IMR-90 (cell line): ENCODE measurements around the gene TRNT1. TPM values are rescaled to one million over a fixed set of nuclear protein-coding genes. Genes with fewer than 3 reads are reported as not detected.

Experiments
- ATAC-seq: fragments of 200-7000 bp; cut with Tn5 transposase; 2 replicates; pipeline ENCODE4 v1.9.1; 2020; ENCODE audit warnings: low read depth, mild to moderate bottlenecking, moderate library complexity
- BruUV-seq: library from RNA; stranded (reverse); fragments of 400-500 nt; replicated peaks from 2 replicates; lab custom pipeline; 2021; lab: Mats Ljungman, UMichigan
- CTCF ChIA-PET: fragments of 300-600 bp; formaldehyde crosslinking; extraction: SDS; loops from one replicate; lab custom pipeline; 2021; ENCODE audit warnings: antibody characterized with exemption; lab: Yijun Ruan, JAX
- POLR2A ChIA-PET: fragments of 300-600 bp; sonication (Branson Sonifier 250); formaldehyde crosslinking; loops from one replicate; lab custom pipeline; 2022; ENCODE audit warnings: antibody characterized with exemption; ENCODE audit not compliant: unreplicated experiment; lab: Charles Lee
- DNase-seq: peaks from one replicate; pipeline ENCODE4 v3.0.0; 2013
- H2AFZ ChIP-seq: replicated peaks from 2 replicates; pipeline ENCODE3; 2013; ENCODE audit warnings: low read length, mild to moderate bottlenecking; ENCODE audit not compliant: poor library complexity
- H2AK5ac ChIP-seq: 2 replicates; pipeline ENCODE4 v1.6.1; 2013; ENCODE audit warnings: low read depth, low read length, inconsistent platforms
- H2AK9ac ChIP-seq: replicated peaks from 2 replicates; pipeline ENCODE3; 2013; ENCODE audit warnings: mild to moderate bottlenecking, low read depth, low read length, moderate library complexity; ENCODE audit not compliant: poor library complexity
- H2BK120ac ChIP-seq: 2 replicates; pipeline ENCODE4 v1.6.1; 2013; ENCODE audit warnings: low read depth, low read length, inconsistent platforms
- H2BK15ac ChIP-seq: 3 replicates; pipeline ENCODE4 v1.6.1; 2013; ENCODE audit warnings: low read depth, low read length, inconsistent platforms
- H2BK20ac ChIP-seq: 2 replicates; pipeline ENCODE4 v1.6.1; 2013; ENCODE audit warnings: low read depth, mild to moderate bottlenecking, inconsistent platforms, low read length, moderate library complexity
- H2BK5ac ChIP-seq: 2 replicates; pipeline ENCODE4 v1.6.1; 2013; ENCODE audit warnings: mild to moderate bottlenecking, low read depth, low read length, inconsistent platforms; ENCODE audit not compliant: poor library complexity, severe bottlenecking
- H3K14ac ChIP-seq: replicated peaks from 2 replicates; pipeline ENCODE4 v1.6.1; 2013; ENCODE audit warnings: low read depth, low read length, inconsistent platforms
- H3K18ac ChIP-seq: 2 replicates; pipeline ENCODE4 v1.6.1; 2013; ENCODE audit warnings: low read depth, low read length, control low read depth
- H3K23ac ChIP-seq: 2 replicates; pipeline ENCODE4 v1.6.1; 2013; ENCODE audit warnings: low read depth, low read length, inconsistent platforms
- H3K27ac ChIP-seq: 2 replicates; pipeline ENCODE4 v1.5.1; 2013; ENCODE audit warnings: mild to moderate bottlenecking, control low read depth, low read length; ENCODE audit not compliant: insufficient read depth
- H3K27me3 ChIP-seq: 2 replicates; pipeline ENCODE4 v1.6.1; 2013; ENCODE audit warnings: low read length; ENCODE audit not compliant: control insufficient read depth, insufficient read depth
- H3K36me3 ChIP-seq: 2 replicates; pipeline ENCODE4 v1.6.1; 2013; ENCODE audit warnings: low read length, mixed read lengths; ENCODE audit not compliant: control insufficient read depth, insufficient read depth
- H3K4ac ChIP-seq: 2 replicates; pipeline ENCODE4 v1.6.1; 2013; ENCODE audit warnings: low read depth, low read length, inconsistent platforms
- H3K4me1 ChIP-seq: 2 replicates; pipeline ENCODE4 v1.6.1; 2013; ENCODE audit warnings: low read length, mixed read lengths; ENCODE audit not compliant: control insufficient read depth, insufficient read depth
- H3K4me2 ChIP-seq: 2 replicates; pipeline ENCODE4 v1.6.1; 2013; ENCODE audit warnings: low read depth, mild to moderate bottlenecking, control low read depth, low read length, moderate library complexity
- H3K4me3 ChIP-seq: 2 replicates; pipeline ENCODE4 v1.5.1; 2013; ENCODE audit warnings: low read depth, mild to moderate bottlenecking, control low read depth, low read length, moderate library complexity; ENCODE audit not compliant: insufficient read depth
- H3K56ac ChIP-seq: 2 replicates; pipeline ENCODE4 v1.6.1; 2013; ENCODE audit warnings: low read length, inconsistent platforms; ENCODE audit not compliant: insufficient read depth; ENCODE audit errors: extremely low read depth
- H3K79me1 ChIP-seq, 2 experiments: 2 replicates each; pipeline ENCODE4 v1.6.1; 2013; ENCODE audit warnings: low read length in 2 of 2, inconsistent platforms in 1 of 2, low read depth in 1 of 2
- H3K9ac ChIP-seq: 2 replicates; pipeline ENCODE4 v1.6.1; 2013; ENCODE audit warnings: low read depth, low read length, control low read depth
- H3K9me1 ChIP-seq: 2 replicates; pipeline ENCODE4 v1.6.1; 2013; ENCODE audit warnings: low read length, inconsistent platforms; ENCODE audit not compliant: insufficient read depth
- H3K9me3 ChIP-seq: 2 replicates; pipeline ENCODE4 v1.6.1; 2013; ENCODE audit warnings: low read length; ENCODE audit not compliant: control insufficient read depth, insufficient read depth
- H4K20me1 ChIP-seq: 2 replicates; pipeline ENCODE4 v1.6.1; 2013; ENCODE audit warnings: low read length, inconsistent platforms; ENCODE audit not compliant: insufficient read depth
- H4K5ac ChIP-seq: 2 replicates; pipeline ENCODE4 v1.6.1; 2013; ENCODE audit warnings: mild to moderate bottlenecking, low read depth, low read length, control low read depth
- H4K8ac ChIP-seq, 2 experiments: 2 replicates each; pipeline ENCODE4 v1.6.1; 2013; ENCODE audit warnings: low read depth in 2 of 2, low read length in 2 of 2, control low read depth in 1 of 2, inconsistent platforms in 1 of 2
- H4K91ac ChIP-seq: 2 replicates; pipeline ENCODE4 v1.6.1; 2013; ENCODE audit warnings: low read depth, low read length, inconsistent platforms; ENCODE audit not compliant: insufficient read depth
- BHLHE40 ChIP-seq: fragments of 150-350 bp; IDR thresholded peaks from 2 replicates; pipeline ENCODE4 v1.6.1; 2016; ENCODE audit warnings: mild to moderate bottlenecking, low read depth, low read length
- CEBPB ChIP-seq: IDR thresholded peaks from 2 replicates; pipeline ENCODE4 v1.6.1; 2012; ENCODE audit warnings: low read depth, low read length, improper control_type of control experiment
- CHD1 ChIP-seq: IDR thresholded peaks from 2 replicates; pipeline ENCODE4 v1.6.1; 2012; ENCODE audit warnings: low read depth, low read length, improper control_type of control experiment
- CTCF ChIP-seq: conservative IDR thresholded peaks from 2 replicates; pipeline ENCODE4 v1.5.1; 2012; ENCODE audit warnings: mild to moderate bottlenecking, low read depth, low read length, improper control_type of control experiment
- ELK1 ChIP-seq: fragments of 150-350 bp; IDR thresholded peaks from 2 replicates; pipeline ENCODE4 v1.6.1; 2016; ENCODE audit warnings: low read depth, mild to moderate bottlenecking, low read length, moderate library complexity, borderline replicate concordance
- FOS ChIP-seq: fragments of 150-350 bp; IDR thresholded peaks from 2 replicates; pipeline ENCODE4 v1.6.1; 2016; ENCODE audit warnings: low read depth, low read length
- MAFK ChIP-seq: IDR thresholded peaks from 2 replicates; pipeline ENCODE4 v1.6.1; 2012; ENCODE audit warnings: low read depth, low read length, improper control_type of control experiment
- MAZ ChIP-seq: IDR thresholded peaks from 2 replicates; pipeline ENCODE4 v1.6.1; 2012; ENCODE audit warnings: low read depth, mild to moderate bottlenecking, low read length, improper control_type of control experiment, moderate library complexity, borderline replicate concordance
- MXI1 ChIP-seq: IDR thresholded peaks from 2 replicates; pipeline ENCODE4 v1.6.1; 2012; ENCODE audit warnings: low read depth, mild to moderate bottlenecking, low read length, moderate library complexity, borderline replicate concordance
- NFE2L2 ChIP-seq: fragments of 150-350 bp; IDR thresholded peaks from 2 replicates; pipeline ENCODE4 v1.6.1; 2016; ENCODE audit warnings: low read depth, mild to moderate bottlenecking, low read length
- POLR2A ChIP-seq: IDR thresholded peaks from 2 replicates; pipeline ENCODE4 v1.6.1; 2012; ENCODE audit warnings: mild to moderate bottlenecking, low read depth, low read length
- RAD21 ChIP-seq: IDR thresholded peaks from 2 replicates; pipeline ENCODE4 v1.6.1; 2012; ENCODE audit warnings: low read length, improper control_type of control experiment
- RCOR1 ChIP-seq: IDR thresholded peaks from 2 replicates; pipeline ENCODE4 v1.6.1; 2012; ENCODE audit warnings: mild to moderate bottlenecking, low read length, improper control_type of control experiment; ENCODE audit not compliant: insufficient replicate concordance
- RFX5 ChIP-seq: IDR thresholded peaks from 2 replicates; pipeline ENCODE4 v1.8.0; 2012; ENCODE audit warnings: low read depth, mild to moderate bottlenecking, low read length, moderate library complexity
- SMC3 ChIP-seq: fragments of 150-350 bp; IDR thresholded peaks from 2 replicates; pipeline ENCODE4 v1.6.1; 2016; ENCODE audit warnings: low read depth, mild to moderate bottlenecking, antibody characterized with exemption, low read length, moderate library complexity
- USF2 ChIP-seq: fragments of 150-350 bp; IDR thresholded peaks from 2 replicates; pipeline ENCODE4 v1.6.1; 2017; ENCODE audit warnings: mild to moderate bottlenecking, antibody characterized with exemption, low read length, low read depth
- WGBS, 2 experiments: methylation state at CpG; one replicate each; pipeline versions ENCODE4 v1.1.5 to v1.1.7; 2013; ENCODE audit warnings: missing lambda C conversion rate in 2 of 2; ENCODE audit not compliant: insufficient read length in 1 of 2; ENCODE audit errors: extremely low coverage in 2 of 2; 5-methylcytosine and 5-hydroxymethylcytosine counted together
- dilution Hi-C: fragments of 300-500 bp; cut with HindIII; formaldehyde crosslinking; loops from one replicate; pipeline ENCODE4 v1.14.3; 2018; ENCODE audit warnings: low sequenced_read_pairs; ENCODE audit not compliant: unreplicated experiment
- in situ Hi-C: fragments of 300-500 bp; cut with MboI; formaldehyde crosslinking; loops from 3 replicates; pipeline ENCODE4 v1.14.3; 2019; ENCODE audit warnings: low sequenced_read_pairs, inconsistent platforms, mixed read lengths
- intact Hi-C: fragments of 100-400 bp; cut with micrococcal nuclease; formaldehyde crosslinking; loops from 2 replicates; pipeline ENCODE4 v1.10.0; 2022
- polyA plus RNA-seq, 3 experiments: library from polyadenylated mRNA; depleted of rRNA; stranded (reverse); fragments of >200 nt; gene quantifications; 2 replicates each; pipeline ENCODE4 v1.2.3, GENCODE V29; 2012; ENCODE audit warnings: low replicate concordance in 1 of 3
- total RNA-seq: library from RNA; depleted of rRNA; stranded (reverse); fragments of >200 nt; gene quantifications from 2 replicates; pipeline ENCODE4 v1.2.3, GENCODE V29; 2012

The TRNT1 gene
- total and polyA plus RNA-seq, 2 of the 4 experiments (the other 2 are of a cell fraction): 11.8 to 12.3 TPM

- Histone ChIP-seq H3K9me3 (peaks cover 2% of the 10 kb centered on the region; the same call in 1 of the 2 replicates), H2BK15ac (no peak overlapping the region), H2BK20ac (no peak overlapping the region), H3K4me3 (no peak overlapping the region), H3K27ac (no peak overlapping the region), H3K18ac (no peak overlapping the region), H3K9me1 (no peaks in the 10 kb centered on the region), H3K56ac (no peak overlapping the region), H2BK5ac (no peak overlapping the region), H4K5ac (no peak overlapping the region), H2BK120ac (no peak overlapping the region), H3K14ac (no peak overlapping the region), H2AFZ (no peak overlapping the region), H2AK9ac (no peak overlapping the region), H3K4me1 (no peaks in the 10 kb centered on the region), H3K36me3 (no peaks in the 10 kb centered on the region), H4K20me1 (no peaks in the 10 kb centered on the region), H4K8ac (no peak overlapping the region), H3K79me1 (no peaks in the 10 kb centered on the region), H2AK5ac (no peak overlapping the region), H4K91ac (no peak overlapping the region), H3K4ac (no peak overlapping the region), H3K9ac (no peak overlapping the region), H3K4me2 (no peak overlapping the region), H3K23ac (no peak overlapping the region), H3K27me3 (no peaks in the 10 kb centered on the region)
- BruUV-seq: no TSS peak
- TF ChIP-seq POLR2A: no peak
- TF ChIP-seq NFE2L2: no peak
- TF ChIP-seq CTCF: no peak
- no peak for TF ChIP-seq FOS
- no peak for TF ChIP-seq RCOR1
- TF ChIP-seq CEBPB: no peak
- TF ChIP-seq SMC3: no peak
- no peak for TF ChIP-seq ELK1
- TF ChIP-seq RAD21: no peak
- TF ChIP-seq MAFK: no peak
- no peak for TF ChIP-seq MAZ
- no peak for TF ChIP-seq RFX5
- TF ChIP-seq BHLHE40: no peak
- TF ChIP-seq MXI1: no peak
- no peak for TF ChIP-seq CHD1
- TF ChIP-seq USF2: no peak
- dilution Hi-C loops: no loop called here
- WGBS, 2 experiments: no CpG with 5 or more reads among the region's 6 CpGs
- intact Hi-C loops: no loop called here
- POLR2A ChIA-PET: no interaction called here
- DNase-seq: no peak
- in situ Hi-C loops: no loop called here
- CTCF ChIA-PET: no interaction called here
- ATAC-seq: no peak
These were observed 41.0 kb upstream of the TRNT1 start for GRCh38 chr3:3085782-3086181.
